Skeletal muscle tissue (tissue), 4 donors: ENCODE results near the gene ZSCAN23. TPM values are rescaled to one million over a fixed set of nuclear protein-coding genes. Genes with fewer than 3 reads are reported as not detected.

Source experiments
- H3K27ac ChIP-seq: one replicate; pipeline ENCODE4 v1.7.0; 2013; ENCODE audit warnings: mild to moderate bottlenecking, low read depth, low read length, inconsistent platforms
- H3K27me3 ChIP-seq, 3 donors: one replicate each; pipeline ENCODE4 v1.7.0; 2013; ENCODE audit warnings: low read length in 3 of 3; ENCODE audit not compliant: control insufficient read depth in 3 of 3, insufficient read depth in 3 of 3
- H3K36me3 ChIP-seq, 3 donors: one replicate each; pipeline ENCODE4 v1.7.0; 2013; ENCODE audit warnings: low read length in 3 of 3; ENCODE audit not compliant: control insufficient read depth in 3 of 3, insufficient read depth in 3 of 3
- H3K4me1 ChIP-seq, 3 donors: one replicate each; pipeline ENCODE4 v1.7.0; 2013; ENCODE audit warnings: low read length in 3 of 3, mild to moderate bottlenecking in 3 of 3; ENCODE audit not compliant: control insufficient read depth in 3 of 3, insufficient read depth in 3 of 3
- H3K4me3 ChIP-seq, 3 donors: one replicate each; pipeline ENCODE4 v1.7.0; 2013; ENCODE audit warnings: low read length in 3 of 3
- H3K9ac ChIP-seq, 3 donors: one replicate each; pipeline ENCODE4 v1.7.0; 2013; ENCODE audit warnings: low read length in 3 of 3, mild to moderate bottlenecking in 3 of 3, moderate library complexity in 2 of 3, low read depth in 1 of 3
- H3K9me3 ChIP-seq, 3 donors: one replicate each; pipeline ENCODE4 v1.7.0; 2013; ENCODE audit warnings: low read length in 3 of 3; ENCODE audit not compliant: control insufficient read depth in 3 of 3
- total RNA-seq: library from RNA; depleted of rRNA; stranded (reverse); fragments of >200 nt; gene quantifications from one replicate; pipeline ENCODE4 v1.2.3, GENCODE V29; 2014
- donor health status: Osteomylitis.

Gene ZSCAN23
- total RNA-seq: 4.7 TPM

- no peak within 1 kb of the TSS for H3K27ac ChIP-seq
Measured at GRCh38 chr6:28443112-28443773, at the start of gene ZSCAN23. TSS of gene ZSCAN23 (minus strand) at chr6:28443491. CDS start at chr6:28436266, 7,225 bp downstream.

GRCh38 chr6:28491984-28492317 is 48.7 kb upstream of the ZSCAN23 start:
- Histone ChIP-seq H3K27me3 (peaks cover 3 to 7% (median 6%) of the 10 kb centered on the region in 3 donors), H3K27ac (no peak overlapping the region), H3K4me3 (no peak overlapping the region), H3K4me1 (no peaks in the 10 kb centered on the region), H3K9ac (no peak overlapping the region), H3K9me3 (no peaks in the 10 kb centered on the region), H3K36me3 (no peaks in the 10 kb centered on the region)

More at GRCh38 chr6:28443112-28443773, at the start of gene ZSCAN23:
- Histone ChIP-seq H3K36me3 (no peaks in the 10 kb centered on the region), H3K4me3 (peak within 1 kb of the TSS; percentile 87 to 93 (median 89)), H3K4me1 (peaks cover 0 to 4% (median 2%) of the 10 kb centered on the region in 3 donors), H3K9me3 (peaks cover 0 to 5% (median 2%) of the 10 kb centered on the region in 3 donors), H3K9ac (peak within 1 kb of the TSS; percentile 59 to 84 (median 65)), H3K27me3 (peaks cover 10 to 26% (median 15%) of the 10 kb centered on the region in 3 donors)

GRCh38 chr6:28490205-28490890 is 47.1 kb upstream of the ZSCAN23 start:
- no peaks in the 10 kb centered on the region for H3K4me1 ChIP-seq
- peak overlapping the region; percentile 6 to 49 (median 40) for H3K4me3 ChIP-seq
- H3K27me3 ChIP-seq: peaks cover 3 to 9% (median 6%) of the 10 kb centered on the region in 3 donors
- H3K27ac ChIP-seq: peak overlapping the region; percentile 64
- H3K9me3 ChIP-seq: no peaks in the 10 kb centered on the region
- H3K9ac ChIP-seq: peak overlapping the region in 2 of 3 donors; percentile 16 to 54
- no peaks in the 10 kb centered on the region for H3K36me3 ChIP-seq

GRCh38 chr6:28489366-28490204 is 46.3 kb upstream of the ZSCAN23 start:
- Histone ChIP-seq H3K9ac (peak overlapping the region in 1 of 3 donors; percentile 54), H3K36me3 (no peaks in the 10 kb centered on the region), H3K27ac (peak overlapping the region; percentile 64), H3K4me1 (no peaks in the 10 kb centered on the region), H3K9me3 (no peaks in the 10 kb centered on the region), H3K4me3 (peak overlapping the region in 2 of 3 donors; percentile 40 to 49), H3K27me3 (peaks cover 3 to 11% (median 6%) of the 10 kb centered on the region in 3 donors)

GRCh38 chr6:28488916-28489365 is 45.6 kb upstream of the ZSCAN23 start:
- no peaks in the 10 kb centered on the region for H3K36me3 ChIP-seq
- H3K4me1 ChIP-seq: no peaks in the 10 kb centered on the region
- H3K9ac ChIP-seq: no peak overlapping the region
- H3K4me3 ChIP-seq: peak overlapping the region in 1 of 3 donors; percentile 35
- peaks cover 3 to 11% (median 6%) of the 10 kb centered on the region in 3 donors for H3K27me3 ChIP-seq
- H3K9me3 ChIP-seq: no peaks in the 10 kb centered on the region
- H3K27ac ChIP-seq: no peak overlapping the region

- H3K9me3 ChIP-seq: no peaks in the 10 kb centered on the region
- no peak overlapping the region for H3K27ac ChIP-seq
- no peaks in the 10 kb centered on the region for H3K4me1 ChIP-seq
- peaks cover 3 to 11% (median 10%) of the 10 kb centered on the region in 3 donors for H3K27me3 ChIP-seq
- H3K9ac ChIP-seq: no peak overlapping the region
- no peaks in the 10 kb centered on the region for H3K36me3 ChIP-seq
- H3K4me3 ChIP-seq: no peak overlapping the region
Measured at GRCh38 chr6:28486988-28487742, 43.9 kb upstream of the ZSCAN23 start.

- H3K9ac ChIP-seq: no peak overlapping the region
- H3K27me3 ChIP-seq: peaks cover 3 to 14% (median 11%) of the 10 kb centered on the region in 3 donors
- peaks cover 0 to 3% (median 0%) of the 10 kb centered on the region in 3 donors for H3K9me3 ChIP-seq
Measured at GRCh38 chr6:28486533-28486932, 43.2 kb upstream of the ZSCAN23 start.

GRCh38 chr6:28485482-28485881 is 42.2 kb upstream of the ZSCAN23 start:
- Histone ChIP-seq H3K4me1 (no peaks in the 10 kb centered on the region), H3K9ac (no peak overlapping the region), H3K9me3 (peaks cover 0 to 3% (median 0%) of the 10 kb centered on the region in 3 donors), H3K27me3 (peaks cover 3 to 17% (median 8%) of the 10 kb centered on the region in 3 donors), H3K4me3 (no peak overlapping the region), H3K27ac (no peak overlapping the region), H3K36me3 (no peaks in the 10 kb centered on the region)

More at GRCh38 chr6:28486533-28486932, 43.2 kb upstream of the ZSCAN23 start:
- Histone ChIP-seq H3K36me3 (no peaks in the 10 kb centered on the region), H3K27ac (no peak overlapping the region), H3K4me3 (no peak overlapping the region), H3K4me1 (no peaks in the 10 kb centered on the region)

GRCh38 chr6:28480253-28480932 is 37.1 kb upstream of the ZSCAN23 start:
- Histone ChIP-seq H3K9me3 (peaks cover 0 to 3% (median 2%) of the 10 kb centered on the region in 3 donors), H3K27ac (no peak overlapping the region), H3K4me1 (no peaks in the 10 kb centered on the region), H3K4me3 (no peak overlapping the region), H3K27me3 (peaks cover 10 to 26% (median 15%) of the 10 kb centered on the region in 3 donors), H3K9ac (no peak overlapping the region), H3K36me3 (no peaks in the 10 kb centered on the region)
